GM12891 (cell line): ENCODE measurements around the gene TEX26.

Experiments used
- PAX5 ChIP-seq: IDR thresholded peaks from 2 replicates; pipeline ENCODE4 v1.6.1; 2011; ENCODE audit warnings: low read length, moderate library complexity, mild to moderate bottlenecking; ENCODE audit not compliant: insufficient read depth, severe bottlenecking
- POLR2A ChIP-seq: IDR thresholded peaks from 2 replicates; pipeline ENCODE4 v1.6.1; 2011; ENCODE audit warnings: low read depth, low read length, control low read depth
- POLR2AphosphoS5 ChIP-seq: IDR thresholded peaks from 2 replicates; pipeline ENCODE4 v1.6.1; 2011; ENCODE audit warnings: low read depth, low read length, control low read depth
- POU2F2 ChIP-seq: IDR thresholded peaks from 2 replicates; pipeline ENCODE4 v1.6.1; 2011; ENCODE audit warnings: low read depth, mild to moderate bottlenecking, control low read depth, low read length, moderate library complexity
- SPI1 ChIP-seq: IDR thresholded peaks from 2 replicates; pipeline ENCODE4 v1.6.1; 2011; ENCODE audit warnings: low read depth, low read length, control low read depth
- TAF1 ChIP-seq: IDR thresholded peaks from 2 replicates; pipeline ENCODE4 v1.6.1; 2011; ENCODE audit warnings: low read depth, low read length, control low read depth

DNA sequence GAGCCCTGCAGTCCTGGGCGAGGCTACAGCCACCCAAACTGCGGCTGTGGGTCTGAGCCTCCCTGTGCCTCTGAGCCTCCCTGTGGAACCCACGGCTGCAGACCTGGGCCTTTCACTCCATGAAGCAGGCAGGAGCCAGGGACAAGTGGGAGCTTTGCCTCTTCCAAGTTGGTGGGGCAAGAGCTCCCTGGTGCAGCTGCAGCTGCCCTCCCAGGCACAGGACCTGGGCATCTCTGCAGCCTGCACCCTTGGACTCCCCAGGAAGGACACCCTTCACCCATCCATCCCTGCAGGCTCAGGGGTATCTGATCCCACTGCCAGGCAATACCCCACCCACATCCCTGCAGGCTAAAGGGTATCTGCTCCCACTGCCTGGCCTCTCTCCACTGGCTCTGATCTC is 2.3 kb downstream of the TEX26 start:
- TF ChIP-seq POLR2A = no peak
- TF ChIP-seq POLR2AphosphoS5 = no peak
- TF ChIP-seq POU2F2 = no peak
- TF ChIP-seq SPI1 = no peak
- no peak for TF ChIP-seq TAF1
- no peak for TF ChIP-seq PAX5
